Duodenal mucosa (tissue), 2 donors: ENCODE results near the gene MESP2.

Experiments used
- H3K27ac ChIP-seq: one replicate; pipeline ENCODE4 v1.7.0; 2013; ENCODE audit warnings: low read depth, low read length
- H3K27me3 ChIP-seq, 2 donors: one replicate each; pipeline ENCODE4 v1.7.0; 2013; ENCODE audit warnings: low read length in 2 of 2, control low read depth in 1 of 2; ENCODE audit not compliant: insufficient read depth in 2 of 2, control insufficient read depth in 1 of 2
- H3K36me3 ChIP-seq, 2 donors: one replicate each; pipeline ENCODE4 v1.7.0; 2013; ENCODE audit warnings: low read length in 2 of 2, control low read depth in 1 of 2; ENCODE audit not compliant: insufficient read depth in 2 of 2, control insufficient read depth in 1 of 2
- H3K4me1 ChIP-seq, 2 donors: one replicate each; pipeline ENCODE4 v1.7.0; 2013; ENCODE audit warnings: low read length in 2 of 2, control low read depth in 1 of 2; ENCODE audit not compliant: insufficient read depth in 2 of 2, control insufficient read depth in 1 of 2
- H3K4me3 ChIP-seq, 2 donors: one replicate each; pipeline ENCODE4 v1.7.0; 2013; ENCODE audit warnings: low read length in 2 of 2, low read depth in 1 of 2
- H3K9ac ChIP-seq, 2 donors: one replicate each; pipeline ENCODE4 v1.7.0; 2013; ENCODE audit warnings: low read length in 2 of 2, low read depth in 1 of 2
- H3K9me3 ChIP-seq, 2 donors: one replicate each; pipeline ENCODE4 v1.7.0; 2013; ENCODE audit warnings: low read length in 2 of 2, control low read depth in 1 of 2; ENCODE audit not compliant: control insufficient read depth in 1 of 2

Gene MESP2

GRCh38 chr15:89799011-89799911, 23.1 kb downstream of the MESP2 start:
- Histone ChIP-seq H3K27me3 (no peaks in the 10 kb centered on the region), H3K4me1 (peaks cover 3 to 28% of the 10 kb centered on the region in 2 donors), H3K36me3 (peaks cover 64 to 87% of the 10 kb centered on the region in 2 donors), H3K9me3 (no peaks in the 10 kb centered on the region), H3K4me3 (peak overlapping the region; percentile 6 to 21), H3K9ac (no peak overlapping the region), H3K27ac (no peak overlapping the region)

GRCh38 chr15:89799918-89800498, 23.9 kb downstream of the MESP2 start:
- H3K27ac ChIP-seq = no peak overlapping the region
- no peaks in the 10 kb centered on the region for H3K9me3 ChIP-seq
- H3K27me3 ChIP-seq = no peaks in the 10 kb centered on the region
- H3K4me3 ChIP-seq = peak overlapping the region in 1 of 2 donors; percentile 30
- H3K36me3 ChIP-seq = peaks cover 63 to 89% of the 10 kb centered on the region in 2 donors
- H3K4me1 ChIP-seq = peaks cover 3 to 30% of the 10 kb centered on the region in 2 donors
- H3K9ac ChIP-seq = no peak overlapping the region

DNA sequence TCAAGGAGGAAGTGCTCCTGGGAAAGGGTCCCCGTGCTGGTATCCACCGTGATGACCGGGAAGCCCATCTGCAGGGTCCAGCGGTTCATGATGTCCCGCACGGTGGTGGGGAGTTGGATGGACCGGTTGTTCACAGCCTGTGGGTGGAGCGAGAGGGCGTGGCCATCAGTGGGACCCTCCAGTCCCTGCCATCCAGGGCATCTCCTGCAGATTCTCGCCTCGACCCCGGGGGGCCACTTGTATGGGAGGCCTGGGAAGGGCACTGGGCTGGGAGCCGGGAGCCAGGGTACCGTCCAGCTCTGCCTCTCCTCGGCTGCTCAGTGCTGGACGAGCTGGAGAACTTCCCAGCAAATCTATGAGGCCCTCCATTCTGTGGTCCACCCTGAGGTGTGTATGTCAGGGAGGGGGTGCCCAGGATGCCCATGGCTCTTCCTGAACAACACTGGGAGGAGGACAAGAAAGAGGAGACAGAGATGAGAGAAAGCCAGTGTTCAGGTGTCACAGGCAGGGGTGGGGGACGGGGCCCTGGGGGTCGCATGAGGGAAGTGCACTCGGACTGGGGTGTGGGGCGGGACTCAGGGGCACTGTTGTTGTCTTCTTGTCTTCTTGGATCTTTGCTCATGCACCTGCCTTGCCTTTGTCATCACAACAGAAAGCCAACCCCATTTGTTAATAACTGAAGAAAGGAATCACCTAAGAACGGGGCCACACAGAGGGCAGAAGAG, 25.5 kb downstream of the MESP2 start:
- no peaks in the 10 kb centered on the region for H3K27me3 ChIP-seq
- peaks cover 0 to 30% of the 10 kb centered on the region in 2 donors for H3K4me1 ChIP-seq
- H3K9ac ChIP-seq = peak overlapping the region; percentile 80 to 94
- peak overlapping the region; percentile 78 to 92 for H3K4me3 ChIP-seq
- no peaks in the 10 kb centered on the region for H3K9me3 ChIP-seq
- H3K27ac ChIP-seq = peak overlapping the region; percentile 27
- H3K36me3 ChIP-seq = peaks cover 69 to 81% of the 10 kb centered on the region in 2 donors

DNA sequence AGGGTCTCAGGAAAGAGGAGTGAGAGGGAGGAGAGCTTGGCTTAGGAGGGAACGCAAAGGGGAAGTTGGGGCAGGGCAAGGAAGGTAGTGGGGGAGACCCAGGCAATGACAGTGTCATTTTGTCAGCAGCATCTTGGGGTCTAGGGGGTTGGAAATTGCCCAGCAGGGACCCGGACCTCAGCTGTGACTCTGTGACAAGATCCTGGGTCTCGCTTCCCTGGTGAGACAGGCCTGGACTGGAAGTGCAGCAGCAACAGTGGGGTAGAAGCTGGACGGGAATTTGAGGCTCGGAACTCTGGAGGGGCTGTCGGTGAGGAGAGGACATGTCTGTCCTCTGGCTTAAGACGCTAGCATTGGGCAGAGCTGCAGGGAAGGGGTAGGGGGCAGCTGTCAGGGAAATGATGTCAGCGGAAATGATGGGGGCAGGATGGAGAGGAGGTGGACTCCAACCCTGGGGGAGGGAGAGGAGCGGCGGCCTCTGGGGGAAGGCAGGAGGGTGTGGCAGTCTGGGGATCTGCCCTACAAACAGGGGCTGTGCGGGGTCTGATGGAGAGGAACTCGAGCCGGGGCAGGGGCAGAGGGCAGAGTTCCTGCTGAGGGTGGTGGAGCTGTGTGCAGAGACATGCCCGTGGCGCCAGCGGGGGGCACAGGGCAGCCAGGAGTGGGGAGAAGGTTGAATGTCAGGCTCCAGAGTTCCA, 26.2 kb downstream of the MESP2 start:
- Histone ChIP-seq H3K9ac (peak overlapping the region; percentile 80 to 94), H3K9me3 (no peaks in the 10 kb centered on the region), H3K4me3 (peak overlapping the region; percentile 78 to 92), H3K27me3 (no peaks in the 10 kb centered on the region), H3K36me3 (peaks cover 62 to 74% of the 10 kb centered on the region in 2 donors), H3K27ac (peak overlapping the region; percentile 51), H3K4me1 (peaks cover 5 to 36% of the 10 kb centered on the region in 2 donors)

DNA sequence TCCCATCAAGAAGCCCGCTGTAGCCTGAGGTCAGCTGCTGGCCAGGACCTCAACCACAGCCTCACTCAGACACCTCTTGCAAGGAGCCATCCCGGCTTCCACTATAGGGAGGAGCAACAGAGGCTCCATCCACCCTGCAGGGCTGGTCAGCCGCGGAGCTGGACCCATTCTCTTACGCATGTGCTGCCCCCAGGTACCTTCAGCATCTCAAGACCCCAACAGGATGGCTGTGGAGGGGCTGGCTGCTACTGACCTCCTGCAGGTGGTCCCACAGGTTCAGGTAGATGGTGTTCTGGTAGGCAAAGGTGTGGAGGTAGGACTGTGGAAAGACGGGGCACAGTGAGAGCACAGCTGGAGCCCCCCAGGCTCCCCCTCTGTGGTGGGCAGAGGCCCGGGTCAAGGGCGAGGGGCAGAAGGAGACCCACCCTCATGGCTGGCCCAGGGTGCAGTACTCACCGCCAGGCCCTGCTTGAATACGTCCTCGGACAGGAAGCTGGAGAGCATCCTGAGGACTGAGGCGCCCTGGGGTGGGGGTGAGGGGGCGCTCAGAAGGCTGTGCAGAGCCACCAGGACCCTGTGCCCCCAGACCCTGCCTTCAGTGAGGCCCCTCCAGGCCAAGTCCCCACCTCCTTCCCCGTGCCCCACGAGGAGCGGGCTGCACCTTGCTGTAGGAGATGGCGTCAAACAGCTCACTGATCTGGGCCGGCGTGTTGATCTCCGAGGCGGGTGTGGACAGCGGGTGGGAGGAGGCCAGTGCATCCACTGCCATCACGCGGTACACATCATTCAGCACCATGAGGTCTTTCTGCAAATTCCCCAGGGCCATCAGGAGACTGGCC, 27.1 kb downstream of the MESP2 start:
- Histone ChIP-seq H3K27ac (peak overlapping the region; percentile 79), H3K36me3 (peaks cover 54 to 65% of the 10 kb centered on the region in 2 donors), H3K9ac (peak overlapping the region; percentile 80 to 94), H3K4me1 (peaks cover 12 to 40% of the 10 kb centered on the region in 2 donors), H3K4me3 (peak overlapping the region; percentile 78 to 92), H3K27me3 (no peaks in the 10 kb centered on the region), H3K9me3 (no peaks in the 10 kb centered on the region)

- Histone ChIP-seq H3K36me3 (peaks cover 50 to 59% of the 10 kb centered on the region in 2 donors), H3K9me3 (no peaks in the 10 kb centered on the region), H3K9ac (peak overlapping the region; percentile 80 to 94), H3K4me1 (peaks cover 22 to 47% of the 10 kb centered on the region in 2 donors), H3K4me3 (peak overlapping the region; percentile 78 to 92), H3K27ac (peak overlapping the region; percentile 79), H3K27me3 (no peaks in the 10 kb centered on the region)
These were observed 28.0 kb downstream of the MESP2 start for GRCh38 chr15:89803941-89804800.

DNA sequence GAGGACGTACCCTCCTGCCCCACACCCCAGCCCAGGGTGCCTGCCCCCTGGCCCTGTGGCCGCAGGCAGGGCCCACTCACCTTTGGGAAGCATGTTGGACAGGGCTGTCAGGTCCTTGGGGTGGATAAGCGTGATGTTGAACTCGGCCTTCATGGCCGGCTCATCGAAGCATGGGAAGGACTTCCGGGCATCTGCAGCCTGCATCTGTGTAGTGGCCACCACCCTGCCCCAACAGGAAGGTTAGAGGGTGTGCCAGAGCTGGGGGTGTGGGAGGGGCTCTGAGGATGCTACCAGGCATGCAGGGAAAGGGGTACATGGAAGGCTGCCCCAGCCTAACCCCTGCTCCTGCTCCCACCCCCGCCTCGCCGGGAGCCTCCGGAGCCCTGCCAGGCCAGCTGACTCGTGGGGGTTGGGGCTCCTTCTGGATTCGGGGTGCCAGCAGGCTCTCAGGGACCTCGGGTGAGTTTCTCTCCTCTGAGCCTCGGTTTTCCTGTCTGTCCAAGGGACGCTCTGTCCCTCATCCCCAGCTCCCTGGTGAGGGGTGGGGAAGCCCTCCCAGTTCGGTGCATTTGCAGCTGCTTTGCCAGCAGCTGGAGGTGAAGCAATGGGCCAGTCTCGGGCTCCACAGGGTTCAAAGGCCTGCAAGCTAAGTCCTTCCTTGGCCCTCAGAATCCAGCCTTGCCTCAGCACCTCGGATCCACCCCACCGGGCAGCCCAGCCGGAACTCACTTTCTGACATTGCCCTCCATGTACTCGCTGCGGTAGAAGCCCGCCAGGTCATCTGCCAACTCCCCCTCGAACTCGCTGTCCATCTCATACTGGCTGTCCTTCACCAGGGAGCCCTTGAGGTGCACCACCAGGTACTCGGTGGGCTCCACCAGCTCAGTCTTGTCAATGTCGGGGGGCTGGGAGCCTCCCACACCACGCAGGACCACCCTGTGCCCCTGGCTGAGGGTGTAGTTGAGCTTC, 29.4 kb downstream of the MESP2 start:
- peak overlapping the region; percentile 78 to 92 for H3K4me3 ChIP-seq
- H3K36me3 ChIP-seq = peaks cover 41 to 47% of the 10 kb centered on the region in 2 donors
- peak overlapping the region; percentile 80 to 94 for H3K9ac ChIP-seq
- H3K27me3 ChIP-seq = no peaks in the 10 kb centered on the region
- H3K27ac ChIP-seq = peak overlapping the region; percentile 79
- no peaks in the 10 kb centered on the region for H3K9me3 ChIP-seq
- peaks cover 29 to 54% of the 10 kb centered on the region in 2 donors for H3K4me1 ChIP-seq

DNA sequence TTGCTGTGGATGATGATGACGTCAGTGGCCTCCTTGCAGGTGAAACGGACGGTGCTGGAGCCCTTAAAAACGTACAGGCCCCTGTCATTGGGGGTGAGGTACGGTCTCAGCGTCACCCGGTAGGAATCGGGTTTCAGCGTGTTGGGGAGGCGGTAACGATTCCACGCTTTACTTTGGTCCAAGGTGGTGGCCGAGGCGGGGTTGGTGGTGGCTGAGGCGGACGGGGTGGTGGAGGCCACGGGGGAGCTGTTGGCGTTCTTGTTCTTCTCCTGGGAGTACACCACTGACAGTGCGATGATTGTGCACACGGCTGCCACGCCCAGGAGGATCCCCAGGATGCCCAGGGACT, 30.1 kb downstream of the MESP2 start:
- Histone ChIP-seq H3K27ac (peak overlapping the region; percentile 79), H3K9ac (peak overlapping the region; percentile 80 to 94), H3K27me3 (no peaks in the 10 kb centered on the region), H3K36me3 (peaks cover 35 to 40% of the 10 kb centered on the region in 2 donors), H3K9me3 (no peaks in the 10 kb centered on the region), H3K4me3 (peak overlapping the region; percentile 78 to 92), H3K4me1 (peaks cover 33 to 47% of the 10 kb centered on the region in 2 donors)
